ENCODE data around the gene BRI3. TPM values are rescaled to one million over a fixed set of nuclear protein-coding genes. Genes with fewer than 3 reads are reported as not detected.

Gene BRI3
- total and polyA plus RNA-seq, 10 of the 15 experiments (the other 5 are each of a cell fraction or from before 2014, with no cell fraction given) = 4.5 to 56.3 (median 21.5) TPM

GRCh38 chr7:98251231-98251600 lies 30.3 kb upstream of the BRI3 start:
- ChIA-PET RAD21 (ENCODE audit: unreplicated experiment) (interaction anchor here (0.9 to 3.7 kb wide), 8 partner anchors 32 to 229 kb away, joined by 3 to 19 read pairs (median 8); partner anchors contain the start of gene BAIAP2L1), POLR2A (interaction anchor here (0.6 to 1.3 kb wide), 3 partner anchors 10 to 49 kb away, joined by 3 to 5 read pairs (median 4); no protein-coding TSS in a partner anchor), CTCF (interaction anchor here (0.9 to 2.1 kb wide), 9 partner anchors 48 to 227 kb away, joined by 3 to 11 read pairs (median 5); partner anchors contain the start of gene BAIAP2L1), SMC1A (ENCODE audit: uncharacterized antibody, unreplicated experiment) (interaction anchor here (0.8 to 2.4 kb wide), 9 partner anchors 10 to 169 kb away, joined by 3 to 9 read pairs (median 3); partner anchors contain the start of gene BAIAP2L1)
- in situ Hi-C loops (cut with MboI) (no loop called here), intact Hi-C loops (cut with micrococcal nuclease; ENCODE audit: unreplicated experiment) (no loop called here)
- 8% methylated on average over 9 of the region's 9 CpGs for WGBS (ENCODE audit: insufficient coverage, insufficient replicate concordance, low lambda C conversion rate, missing lambda C conversion rate)
- H3K4me3 ChIP-seq = peak overlapping the region; percentile 83
- DNase-seq (ENCODE audit: low read depth, low spot score) (no peak), FAIRE-seq (no peak), ATAC-seq (peak; percentile 44)
- no peaks in the 10 kb centered on the region for H3K27me3 ChIP-seq (replicated peaks in 1 of 2; ENCODE audit: control insufficient read depth in 2 of 2, insufficient read depth in 2 of 2, low read length in 1 of 2)
- TF ChIP-seq, protein P1, sequence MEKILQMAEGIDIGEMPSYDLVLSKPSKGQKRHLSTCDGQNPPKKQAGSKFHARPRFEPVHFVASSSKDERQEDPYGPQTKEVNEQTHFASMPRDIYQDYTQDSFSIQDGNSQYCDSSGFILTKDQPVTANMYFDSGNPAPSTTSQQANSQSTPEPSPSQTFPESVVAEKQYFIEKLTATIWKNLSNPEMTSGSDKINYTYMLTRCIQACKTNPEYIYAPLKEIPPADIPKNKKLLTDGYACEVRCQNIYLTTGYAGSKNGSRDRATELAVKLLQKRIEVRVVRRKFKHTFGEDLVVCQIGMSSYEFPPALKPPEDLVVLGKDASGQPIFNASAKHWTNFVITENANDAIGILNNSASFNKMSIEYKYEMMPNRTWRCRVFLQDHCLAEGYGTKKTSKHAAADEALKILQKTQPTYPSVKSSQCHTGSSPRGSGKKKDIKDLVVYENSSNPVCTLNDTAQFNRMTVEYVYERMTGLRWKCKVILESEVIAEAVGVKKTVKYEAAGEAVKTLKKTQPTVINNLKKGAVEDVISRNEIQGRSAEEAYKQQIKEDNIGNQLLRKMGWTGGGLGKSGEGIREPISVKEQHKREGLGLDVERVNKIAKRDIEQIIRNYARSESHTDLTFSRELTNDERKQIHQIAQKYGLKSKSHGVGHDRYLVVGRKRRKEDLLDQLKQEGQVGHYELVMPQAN (conservative IDR thresholded peaks at IDR 0.05) = no peak
- TF ChIP-seq ZNF274 (IDR thresholded peaks at IDR 0.05; ENCODE audit: insufficient read depth, insufficient read length) (no peak), ETV6 (conservative IDR thresholded peaks at IDR 0.05 in 1 of 2, IDR thresholded peaks at IDR 0.05 in 1 of 2; ENCODE audit: borderline replicate concordance in 1 of 2, low read depth in 1 of 2) (no peak), PAX5 (IDR thresholded peaks at IDR 0.05; ENCODE audit: borderline replicate concordance, low read depth, low read length) (no peak), ZNF622 (IDR thresholded peaks at IDR 0.05) (no peak), HSF1 (IDR thresholded peaks at IDR 0.05; ENCODE audit: low read depth, low read length) (no peak), EZH2 (IDR thresholded peaks at IDR 0.05; ENCODE audit: borderline replicate concordance, control insufficient read depth, low read depth, low read length) (no peak), MXI1 (IDR thresholded peaks at IDR 0.05; ENCODE audit: low read depth, low read length) (no peak), SMAD5 (IDR thresholded peaks at IDR 0.05; ENCODE audit: low read depth) (no peak), FOXM1 (IDR thresholded peaks at IDR 0.05; ENCODE audit: low read depth, low read length) (no peak)
- TF ChIP-seq, protein P2, sequence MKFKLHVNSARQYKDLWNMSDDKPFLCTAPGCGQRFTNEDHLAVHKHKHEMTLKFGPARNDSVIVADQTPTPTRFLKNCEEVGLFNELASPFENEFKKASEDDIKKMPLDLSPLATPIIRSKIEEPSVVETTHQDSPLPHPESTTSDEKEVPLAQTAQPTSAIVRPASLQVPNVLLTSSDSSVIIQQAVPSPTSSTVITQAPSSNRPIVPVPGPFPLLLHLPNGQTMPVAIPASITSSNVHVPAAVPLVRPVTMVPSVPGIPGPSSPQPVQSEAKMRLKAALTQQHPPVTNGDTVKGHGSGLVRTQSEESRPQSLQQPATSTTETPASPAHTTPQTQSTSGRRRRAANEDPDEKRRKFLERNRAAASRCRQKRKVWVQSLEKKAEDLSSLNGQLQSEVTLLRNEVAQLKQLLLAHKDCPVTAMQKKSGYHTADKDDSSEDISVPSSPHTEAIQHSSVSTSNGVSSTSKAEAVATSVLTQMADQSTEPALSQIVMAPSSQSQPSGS (IDR thresholded peaks at IDR 0.05; ENCODE audit: low read length) = no peak
- TF ChIP-seq, protein P3, sequence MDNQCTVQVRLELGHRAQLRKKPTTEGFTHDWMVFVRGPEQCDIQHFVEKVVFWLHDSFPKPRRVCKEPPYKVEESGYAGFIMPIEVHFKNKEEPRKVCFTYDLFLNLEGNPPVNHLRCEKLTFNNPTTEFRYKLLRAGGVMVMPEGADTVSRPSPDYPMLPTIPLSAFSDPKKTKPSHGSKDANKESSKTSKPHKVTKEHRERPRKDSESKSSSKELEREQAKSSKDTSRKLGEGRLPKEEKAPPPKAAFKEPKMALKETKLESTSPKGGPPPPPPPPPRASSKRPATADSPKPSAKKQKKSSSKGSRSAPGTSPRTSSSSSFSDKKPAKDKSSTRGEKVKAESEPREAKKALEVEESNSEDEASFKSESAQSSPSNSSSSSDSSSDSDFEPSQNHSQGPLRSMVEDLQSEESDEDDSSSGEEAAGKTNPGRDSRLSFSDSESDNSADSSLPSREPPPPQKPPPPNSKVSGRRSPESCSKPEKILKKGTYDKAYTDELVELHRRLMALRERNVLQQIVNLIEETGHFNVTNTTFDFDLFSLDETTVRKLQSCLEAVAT (IDR thresholded peaks at IDR 0.05) = no peak
- TF ChIP-seq, protein P4, sequence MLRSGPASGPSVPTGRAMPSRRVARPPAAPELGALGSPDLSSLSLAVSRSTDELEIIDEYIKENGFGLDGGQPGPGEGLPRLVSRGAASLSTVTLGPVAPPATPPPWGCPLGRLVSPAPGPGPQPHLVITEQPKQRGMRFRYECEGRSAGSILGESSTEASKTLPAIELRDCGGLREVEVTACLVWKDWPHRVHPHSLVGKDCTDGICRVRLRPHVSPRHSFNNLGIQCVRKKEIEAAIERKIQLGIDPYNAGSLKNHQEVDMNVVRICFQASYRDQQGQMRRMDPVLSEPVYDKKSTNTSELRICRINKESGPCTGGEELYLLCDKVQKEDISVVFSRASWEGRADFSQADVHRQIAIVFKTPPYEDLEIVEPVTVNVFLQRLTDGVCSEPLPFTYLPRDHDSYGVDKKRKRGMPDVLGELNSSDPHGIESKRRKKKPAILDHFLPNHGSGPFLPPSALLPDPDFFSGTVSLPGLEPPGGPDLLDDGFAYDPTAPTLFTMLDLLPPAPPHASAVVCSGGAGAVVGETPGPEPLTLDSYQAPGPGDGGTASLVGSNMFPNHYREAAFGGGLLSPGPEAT (IDR thresholded peaks at IDR 0.05; ENCODE audit: low read depth) = no peak
- H3K4me2 ChIP-seq (ENCODE audit: control insufficient read depth, insufficient read depth) = peak overlapping the region; percentile 84
- H3K27ac ChIP-seq (ENCODE audit: control insufficient read depth, insufficient read depth) = peak overlapping the region; percentile 59
- H3K79me2 ChIP-seq (ENCODE audit: control insufficient read depth, insufficient read depth, low read length) = peaks cover 10% of the 10 kb centered on the region
- no peaks in the 10 kb centered on the region for H4K20me1 ChIP-seq (ENCODE audit: control insufficient read depth, insufficient read depth)
- no peaks in the 10 kb centered on the region for H3K36me3 ChIP-seq (ENCODE audit: control insufficient read depth in 2 of 2, insufficient read depth in 2 of 2, low read length in 1 of 2)
- BruUV-seq (replicated peaks) = no TSS peak
- peaks cover 10% of the 10 kb centered on the region for H3K4me1 ChIP-seq (ENCODE audit: control insufficient read depth, insufficient read depth, low read length)
- H2AFZ ChIP-seq (ENCODE audit: control insufficient read depth, low read depth, low read length) = peak overlapping the region; percentile 95
- H3K9ac ChIP-seq (ENCODE audit: control insufficient read depth, insufficient read depth, low read length) = peak overlapping the region; percentile 63
- H3K9me3 ChIP-seq (replicated peaks; ENCODE audit: control insufficient read depth, insufficient read depth, low read length) = no peaks in the 10 kb centered on the region

Measured in GM12878 (cell line).